ENCODE measurements around the gene MRPL11. TPM values are rescaled to one million over a fixed set of nuclear protein-coding genes. Genes with fewer than 3 reads are reported as not detected.

The MRPL11 gene
- total and polyA plus RNA-seq, 10 of the 15 experiments (the other 5 are each of a cell fraction or from before 2014, with no cell fraction given), result 43.5 to 248 (median 109) TPM

DNA sequence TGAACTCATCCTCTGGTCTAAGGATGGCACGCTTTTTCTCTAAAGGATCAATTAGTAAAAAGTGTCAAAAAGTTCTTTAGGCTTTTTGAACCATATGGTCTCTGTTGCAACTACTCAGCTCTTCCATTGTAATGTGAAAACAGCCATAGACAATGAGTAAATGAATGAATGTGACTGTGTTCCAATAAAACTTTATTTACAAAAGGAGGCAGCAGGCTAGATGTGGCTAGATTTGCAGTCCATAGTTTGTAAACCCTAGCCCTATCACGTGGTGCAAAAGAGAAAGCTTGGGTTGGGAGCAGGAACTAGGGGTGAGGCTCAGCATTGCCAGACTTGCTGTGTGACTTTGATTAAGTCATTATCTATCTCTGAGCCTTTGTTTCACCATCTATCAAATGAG lies 23.2 kb downstream of the MRPL11 start:
- 2% methylated on average over 2 of the region's 2 CpGs for WGBS (ENCODE audit: insufficient coverage, insufficient replicate concordance, low lambda C conversion rate, missing lambda C conversion rate)
- ATAC-seq, result no peak

More for the DNA sequence above, 23.2 kb downstream of the MRPL11 start:
- Histone ChIP-seq H3K9ac (ENCODE audit: control insufficient read depth, insufficient read depth, low read length) (no peak overlapping the region), H4K20me1 (ENCODE audit: control insufficient read depth, insufficient read depth) (peaks cover 4% of the 10 kb centered on the region; the same call in 1 of the 2 replicates), H3K4me3 (no peak overlapping the region), H3K79me2 (ENCODE audit: control insufficient read depth, insufficient read depth, low read length) (no peaks in the 10 kb centered on the region), H3K36me3 (ENCODE audit: control insufficient read depth in 2 of 2, insufficient read depth in 2 of 2, low read length in 1 of 2) (no peaks in the 10 kb centered on the region), H3K9me3 (replicated peaks; ENCODE audit: control insufficient read depth, insufficient read depth, low read length) (no peaks in the 10 kb centered on the region; the same call in 2 of the 3 replicates), H3K4me1 (ENCODE audit: control insufficient read depth, insufficient read depth, low read length) (peaks cover 3% of the 10 kb centered on the region; the same call in 1 of the 2 replicates), H3K27me3 (replicated peaks in 1 of 2; ENCODE audit: control insufficient read depth in 2 of 2, insufficient read depth in 2 of 2, low read length in 1 of 2) (peaks cover 0 to 6% of the 10 kb centered on the region in 2 experiments; a peak in 2 of 4 replicates), H2AFZ (ENCODE audit: control insufficient read depth, low read depth, low read length) (no peak overlapping the region), H3K4me2 (ENCODE audit: control insufficient read depth, insufficient read depth) (no peak overlapping the region), H3K27ac (ENCODE audit: control insufficient read depth, insufficient read depth) (no peak overlapping the region)
- ChIA-PET SMC1A (ENCODE audit: uncharacterized antibody, unreplicated experiment) (no interaction called here), RAD21 (ENCODE audit: unreplicated experiment) (interaction anchor here (1.4 to 1.9 kb wide), 2 partner anchors 51 to 262 kb away, joined by 3 to 4 read pairs; partner anchors contain the start of genes PELI3 and RBM4B), POLR2A (no interaction called here), CTCF (interaction anchor here (0.5 to 2.0 kb wide), 6 partner anchors 10 to 1992 kb away, joined by 3 to 6 read pairs (median 3); partner anchors contain the start of genes MRPL11 and RBM4B)
- BruUV-seq (replicated peaks), result no TSS peak
- TF ChIP-seq, protein P1, sequence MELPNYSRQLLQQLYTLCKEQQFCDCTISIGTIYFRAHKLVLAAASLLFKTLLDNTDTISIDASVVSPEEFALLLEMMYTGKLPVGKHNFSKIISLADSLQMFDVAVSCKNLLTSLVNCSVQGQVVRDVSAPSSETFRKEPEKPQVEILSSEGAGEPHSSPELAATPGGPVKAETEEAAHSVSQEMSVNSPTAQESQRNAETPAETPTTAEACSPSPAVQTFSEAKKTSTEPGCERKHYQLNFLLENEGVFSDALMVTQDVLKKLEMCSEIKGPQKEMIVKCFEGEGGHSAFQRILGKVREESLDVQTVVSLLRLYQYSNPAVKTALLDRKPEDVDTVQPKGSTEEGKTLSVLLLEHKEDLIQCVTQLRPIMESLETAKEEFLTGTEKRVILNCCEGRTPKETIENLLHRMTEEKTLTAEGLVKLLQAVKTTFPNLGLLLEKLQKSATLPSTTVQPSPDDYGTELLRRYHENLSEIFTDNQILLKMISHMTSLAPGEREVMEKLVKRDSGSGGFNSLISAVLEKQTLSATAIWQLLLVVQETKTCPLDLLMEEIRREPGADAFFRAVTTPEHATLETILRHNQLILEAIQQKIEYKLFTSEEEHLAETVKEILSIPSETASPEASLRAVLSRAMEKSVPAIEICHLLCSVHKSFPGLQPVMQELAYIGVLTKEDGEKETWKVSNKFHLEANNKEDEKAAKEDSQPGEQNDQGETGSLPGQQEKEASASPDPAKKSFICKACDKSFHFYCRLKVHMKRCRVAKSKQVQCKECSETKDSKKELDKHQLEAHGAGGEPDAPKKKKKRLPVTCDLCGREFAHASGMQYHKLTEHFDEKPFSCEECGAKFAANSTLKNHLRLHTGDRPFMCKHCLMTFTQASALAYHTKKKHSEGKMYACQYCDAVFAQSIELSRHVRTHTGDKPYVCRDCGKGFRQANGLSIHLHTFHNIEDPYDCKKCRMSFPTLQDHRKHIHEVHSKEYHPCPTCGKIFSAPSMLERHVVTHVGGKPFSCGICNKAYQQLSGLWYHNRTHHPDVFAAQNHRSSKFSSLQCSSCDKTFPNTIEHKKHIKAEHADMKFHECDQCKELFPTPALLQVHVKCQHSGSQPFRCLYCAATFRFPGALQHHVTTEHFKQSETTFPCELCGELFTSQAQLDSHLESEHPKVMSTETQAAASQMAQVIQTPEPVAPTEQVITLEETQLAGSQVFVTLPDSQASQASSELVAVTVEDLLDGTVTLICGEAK (IDR thresholded peaks at IDR 0.05; ENCODE audit: borderline replicate concordance), result peak; percentile 66
- no peak for TF ChIP-seq NFYA (IDR thresholded peaks at IDR 0.05; ENCODE audit: borderline replicate concordance, low read depth, low read length)
- intact Hi-C loops (cut with micrococcal nuclease; ENCODE audit: unreplicated experiment) (no loop called here), in situ Hi-C loops (cut with MboI) (no loop called here)
- DNase-seq (ENCODE audit: low read depth, low spot score) (no peak), FAIRE-seq (no peak)

Measured in GM12878 (cell line).